ENCODE measurements around the gene CNTRL. TPM values are rescaled to one million over a fixed set of nuclear protein-coding genes. Genes with fewer than 3 reads are reported as not detected.

Gene CNTRL
- total RNA-seq, 1 experiment from 2014 or later: 18.9 TPM

GRCh38 chr9:121206516-121207370, 132.0 kb downstream of the CNTRL start:
- POLR2A ChIA-PET: interaction anchor here (0.7 kb wide), 1 partner anchor 86 kb away, joined by 3 read pairs; no protein-coding TSS in a partner anchor
- no peaks in the 10 kb centered on the region for H3K4me1 Mint-ChIP-seq (ENCODE audit: insufficient read depth, unreplicated experiment)
- TF ChIP-seq, protein P1, sequence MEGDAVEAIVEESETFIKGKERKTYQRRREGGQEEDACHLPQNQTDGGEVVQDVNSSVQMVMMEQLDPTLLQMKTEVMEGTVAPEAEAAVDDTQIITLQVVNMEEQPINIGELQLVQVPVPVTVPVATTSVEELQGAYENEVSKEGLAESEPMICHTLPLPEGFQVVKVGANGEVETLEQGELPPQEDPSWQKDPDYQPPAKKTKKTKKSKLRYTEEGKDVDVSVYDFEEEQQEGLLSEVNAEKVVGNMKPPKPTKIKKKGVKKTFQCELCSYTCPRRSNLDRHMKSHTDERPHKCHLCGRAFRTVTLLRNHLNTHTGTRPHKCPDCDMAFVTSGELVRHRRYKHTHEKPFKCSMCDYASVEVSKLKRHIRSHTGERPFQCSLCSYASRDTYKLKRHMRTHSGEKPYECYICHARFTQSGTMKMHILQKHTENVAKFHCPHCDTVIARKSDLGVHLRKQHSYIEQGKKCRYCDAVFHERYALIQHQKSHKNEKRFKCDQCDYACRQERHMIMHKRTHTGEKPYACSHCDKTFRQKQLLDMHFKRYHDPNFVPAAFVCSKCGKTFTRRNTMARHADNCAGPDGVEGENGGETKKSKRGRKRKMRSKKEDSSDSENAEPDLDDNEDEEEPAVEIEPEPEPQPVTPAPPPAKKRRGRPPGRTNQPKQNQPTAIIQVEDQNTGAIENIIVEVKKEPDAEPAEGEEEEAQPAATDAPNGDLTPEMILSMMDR (IDR thresholded peaks at IDR 0.05; ENCODE audit: unreplicated experiment): no peak
- no peak overlapping the region for H3K27ac Mint-ChIP-seq (ENCODE audit: low read depth, unreplicated experiment)
- CTCF ChIA-PET: interaction anchor here (0.6 to 2.1 kb wide), 4 partner anchors 72 to 186 kb away, joined by 3 to 5 read pairs (median 4); no protein-coding TSS in a partner anchor
- DNase-seq (ENCODE audit: unreplicated experiment): no peak
- H3K9me3 Mint-ChIP-seq (ENCODE audit: unreplicated experiment): no peaks in the 10 kb centered on the region
- BruUV-seq (replicated peaks): no TSS peak
- no peak overlapping the region for H3K4me3 Mint-ChIP-seq (ENCODE audit: unreplicated experiment)
- no peaks in the 10 kb centered on the region for H3K27me3 Mint-ChIP-seq (ENCODE audit: insufficient read depth, unreplicated experiment)
- no peaks in the 10 kb centered on the region for H3K36me3 Mint-ChIP-seq (ENCODE audit: insufficient read depth, unreplicated experiment)
- intact Hi-C loops (cut with micrococcal nuclease): no loop called here

DNA sequence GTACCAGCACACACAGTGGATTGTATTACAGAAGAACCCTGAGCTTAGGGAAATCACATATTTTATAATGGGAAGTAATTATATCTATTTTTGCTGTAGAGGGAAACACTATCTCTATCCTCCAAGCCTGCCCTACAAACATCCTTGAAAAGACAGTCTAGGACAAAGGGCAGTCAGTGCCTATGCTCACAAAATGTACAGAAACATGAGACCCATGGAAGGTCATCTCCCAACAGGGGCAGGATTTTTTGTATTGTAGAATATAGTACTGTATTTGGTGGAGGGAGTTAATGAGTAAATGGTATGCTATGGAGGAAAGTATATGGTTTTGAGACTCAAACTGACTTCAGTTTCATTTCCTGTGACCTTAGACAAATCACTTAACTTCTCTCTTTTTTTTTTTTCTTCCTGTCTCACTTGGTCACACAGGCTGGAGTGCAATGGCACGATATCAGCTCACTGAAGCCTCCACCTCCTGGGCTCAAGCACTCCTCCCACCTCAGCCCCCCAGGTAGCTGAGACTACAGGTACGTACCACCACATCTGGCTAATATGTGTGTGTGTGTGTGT, 132.7 kb downstream of the CNTRL start:
- BruUV-seq (replicated peaks): no TSS peak
- Mint-ChIP-seq H3K27ac (ENCODE audit: low read depth, unreplicated experiment) (no peak overlapping the region), H3K4me3 (ENCODE audit: unreplicated experiment) (no peak overlapping the region), H3K9me3 (ENCODE audit: unreplicated experiment) (no peaks in the 10 kb centered on the region), H3K27me3 (ENCODE audit: insufficient read depth, unreplicated experiment) (no peaks in the 10 kb centered on the region), H3K36me3 (ENCODE audit: insufficient read depth, unreplicated experiment) (no peaks in the 10 kb centered on the region), H3K4me1 (ENCODE audit: insufficient read depth, unreplicated experiment) (no peaks in the 10 kb centered on the region)
- ChIA-PET POLR2A (no interaction called here), CTCF (interaction anchor here (1.9 to 2.1 kb wide), 2 partner anchors 71 to 112 kb away, joined by 4 to 5 read pairs; no protein-coding TSS in a partner anchor)
- TF ChIP-seq, protein P1 (IDR thresholded peaks at IDR 0.05; ENCODE audit: unreplicated experiment): no peak
- intact Hi-C loops (cut with micrococcal nuclease): no loop called here
- no peak for DNase-seq (ENCODE audit: unreplicated experiment)

- Mint-ChIP-seq H3K4me3 (ENCODE audit: unreplicated experiment) (no peak overlapping the region), H3K36me3 (ENCODE audit: insufficient read depth, unreplicated experiment) (no peaks in the 10 kb centered on the region), H3K4me1 (ENCODE audit: insufficient read depth, unreplicated experiment) (no peaks in the 10 kb centered on the region), H3K9me3 (ENCODE audit: unreplicated experiment) (no peaks in the 10 kb centered on the region), H3K27me3 (ENCODE audit: insufficient read depth, unreplicated experiment) (no peaks in the 10 kb centered on the region), H3K27ac (ENCODE audit: low read depth, unreplicated experiment) (no peak overlapping the region)
- TF ChIP-seq, protein P1 (IDR thresholded peaks at IDR 0.05; ENCODE audit: unreplicated experiment): no peak
- intact Hi-C loops (cut with micrococcal nuclease): no loop called here
- ChIA-PET CTCF (interaction anchor here (1.0 to 5.8 kb wide), 3 partner anchors 67 to 191 kb away, joined by 3 to 125 read pairs (median 52); no protein-coding TSS in a partner anchor), POLR2A (interaction anchor here (3.2 kb wide), 1 partner anchor 9 kb away, joined by 21 read pairs; the partner anchor contains the start of gene RAB14)
- BruUV-seq (replicated peaks): no TSS peak
- DNase-seq (ENCODE audit: unreplicated experiment): no peak
Observed at GRCh38 chr9:121210536-121210935, 135.8 kb downstream of the CNTRL start.
